ENCODE measurements around the gene DHX38. TPM values are rescaled to one million over a fixed set of nuclear protein-coding genes. Genes with fewer than 3 reads are reported as not detected.

DHX38 gene
- total and polyA plus RNA-seq, 4 donors = 13.9 to 40.9 (median 22.7) TPM

- no peak overlapping the region for H3K27ac ChIP-seq (ENCODE audit: low read depth in 1 of 2, low read length in 2 of 2)
- no peak for TF ChIP-seq ZBTB33 (IDR thresholded peaks at IDR 0.05)
- no peaks in the 10 kb centered on the region for H3K4me1 ChIP-seq (ENCODE audit: control insufficient read depth in 4 of 4, insufficient read depth in 4 of 4, low read length in 3 of 4)
- no peak overlapping the region for H3K9ac ChIP-seq (ENCODE audit: low read depth in 1 of 2, low read length in 2 of 2)
- DNase-seq (ENCODE audit: low spot score) = no peak
- WGBS = 70% methylated on average over 2 of the region's 2 CpGs
- H3K27me3 ChIP-seq (ENCODE audit: control insufficient read depth in 4 of 4, insufficient read depth in 4 of 4, low read length in 3 of 4) = no peaks in the 10 kb centered on the region
- H3K9me3 ChIP-seq (ENCODE audit: control insufficient read depth in 4 of 4, low read length in 3 of 4) = no peaks in the 10 kb centered on the region
- no peaks in the 10 kb centered on the region for H3K36me3 ChIP-seq (ENCODE audit: control insufficient read depth in 4 of 4, insufficient read depth in 3 of 4, low read depth in 1 of 4, low read length in 3 of 4)
- no peak overlapping the region for H3K4me3 ChIP-seq (ENCODE audit: low read depth in 1 of 3, low read length in 3 of 3)
Measured at GRCh38 chr16:72159801-72160200, 66.2 kb downstream of the DHX38 start.

- H3K4me3 ChIP-seq (ENCODE audit: low read depth in 1 of 3, low read length in 3 of 3) = no peak overlapping the region
- 77% methylated on average over 6 of the region's 6 CpGs for WGBS
- no peak for TF ChIP-seq HNF4A (conservative IDR thresholded peaks at IDR 0.05)
- no peak for TF ChIP-seq SP1 (IDR thresholded peaks at IDR 0.05)
- no peak for TF ChIP-seq MAX (IDR thresholded peaks at IDR 0.05)
- no peak for TF ChIP-seq FOXA1 (IDR thresholded peaks at IDR 0.05)
- no peak for TF ChIP-seq REST (IDR thresholded peaks at IDR 0.05)
- no peak for TF ChIP-seq TAF1 (conservative IDR thresholded peaks at IDR 0.05)
- H3K4me1 ChIP-seq (ENCODE audit: control insufficient read depth in 4 of 4, insufficient read depth in 4 of 4, low read length in 3 of 4) = no peaks in the 10 kb centered on the region
- H3K36me3 ChIP-seq (ENCODE audit: control insufficient read depth in 4 of 4, insufficient read depth in 3 of 4, low read depth in 1 of 4, low read length in 3 of 4) = no peaks in the 10 kb centered on the region
- no peak overlapping the region for H3K27ac ChIP-seq (ENCODE audit: low read depth in 1 of 2, low read length in 2 of 2)
- DNase-seq (ENCODE audit: low spot score) = no peak
- H3K9ac ChIP-seq (ENCODE audit: low read depth in 1 of 2, low read length in 2 of 2) = no peak overlapping the region
- H3K9me3 ChIP-seq (ENCODE audit: control insufficient read depth in 4 of 4, low read length in 3 of 4) = no peaks in the 10 kb centered on the region
- H3K27me3 ChIP-seq (ENCODE audit: control insufficient read depth in 4 of 4, insufficient read depth in 4 of 4, low read length in 3 of 4) = no peaks in the 10 kb centered on the region
Measured at GRCh38 chr16:72162105-72162692, 68.6 kb downstream of the DHX38 start.

Other genes starting within 250 kb of the DHX38 start
- 10 to 100 TPM; 10.7 to 15.0 TPM for gene ATXN1L, start 247.9 kb upstream of the DHX38 start, total RNA-seq
- gene ATXN1L, start 247.9 kb upstream of the DHX38 start, polyA plus RNA-seq = 1 to 10 TPM; 5.7 to 6.3 TPM
- 1 to 10 TPM; 1.9 to 2.1 TPM for gene ZNF821, start 209.7 kb upstream of the DHX38 start, total RNA-seq
- gene ZNF821, start 209.7 kb upstream of the DHX38 start, polyA plus RNA-seq = 1 to 10 TPM; 1.0 to 3.0 TPM
- gene IST1, start 198.3 kb upstream of the DHX38 start, total RNA-seq = 10 to 100 TPM; 65.4 to 95.3 TPM
- gene IST1, start 198.3 kb upstream of the DHX38 start, polyA plus RNA-seq = 10 to 100 TPM; 33.8 to 41.7 TPM
- 1 to 10 TPM; 1.2 to 3.3 TPM for gene PKD1L3, start 93.4 kb upstream of the DHX38 start, total RNA-seq
- under 1 TPM; 0.15 to 0.57 TPM for gene PKD1L3, start 93.4 kb upstream of the DHX38 start, polyA plus RNA-seq
- gene DHODH, start 85.1 kb upstream of the DHX38 start, total RNA-seq = 100 to 1,000 TPM in 1 of 2 donors, 10 to 100 TPM in 1; 14.4 to 150 TPM
- gene DHODH, start 85.1 kb upstream of the DHX38 start, polyA plus RNA-seq = 10 to 100 TPM; 62.7 to 96.1 TPM
- over 10,000 TPM; 13,922 to 117,679 TPM for gene HP, start 39.3 kb upstream of the DHX38 start, total RNA-seq
- over 10,000 TPM; 42,039 to 64,932 TPM for gene HP, start 39.3 kb upstream of the DHX38 start, polyA plus RNA-seq
- 100 to 1,000 TPM in 1 of 2 donors, 10 to 100 TPM in 1; 94.5 to 129 TPM for gene HPR, start 30.6 kb upstream of the DHX38 start, total RNA-seq
- gene HPR, start 30.6 kb upstream of the DHX38 start, polyA plus RNA-seq = 1,000 to 10,000 TPM in 1 of 2 donors, 100 to 1,000 TPM in 1; 201 to 1,958 TPM
- gene TXNL4B, start 227 bp upstream of the DHX38 start, total RNA-seq = 10 to 100 TPM in 1 of 2 donors, 1 to 10 TPM in 1; 5.0 to 11.6 TPM
- 1 to 10 TPM; 6.6 to 8.4 TPM for gene TXNL4B, start 227 bp upstream of the DHX38 start, polyA plus RNA-seq
- 1 to 10 TPM in 1 of 2 donors, under 1 TPM in 1; 0.17 to 1.4 TPM for gene PMFBP1, start 78.3 kb downstream of the DHX38 start, total RNA-seq
- under 1 TPM; 0.06 to 0.42 TPM for gene PMFBP1, start 78.3 kb downstream of the DHX38 start, polyA plus RNA-seq